SU-DHL-6 (cell line): Measurements from ENCODE around the gene ZMYM2.

Source experiments
- H2AFZ ChIP-seq: fragments of 200-600 bp; sonication (generic); 2 replicates; pipeline ENCODE4 v1.6.1; 2014; ENCODE audit warnings: low read depth, mild to moderate bottlenecking, moderate library complexity, mixed read lengths, antibody characterized with exemption, low read length; ENCODE audit not compliant: severe bottlenecking
- H3F3A ChIP-seq: fragments of 200-600 bp; shearing (Covaris generic); 2 replicates; pipeline ENCODE4 v1.6.0; 2016; ENCODE audit warnings: antibody characterized with exemption, mild to moderate bottlenecking; ENCODE audit not compliant: insufficient read depth
- H3K27ac ChIP-seq: fragments of 200-600 bp; sonication (generic); 2 replicates; pipeline ENCODE4 v1.5.1; 2016; ENCODE audit warnings: low read depth, mild to moderate bottlenecking, low read length, moderate library complexity, mixed read lengths
- H3K27me3 ChIP-seq: fragments of 200-600 bp; sonication (generic), shearing (Covaris generic); 2 replicates; pipeline ENCODE4 v1.6.0; 2014; ENCODE audit warnings: mild to moderate bottlenecking, low read length
- H3K36me3 ChIP-seq: fragments of 200-600 bp; sonication (generic); 2 replicates; pipeline ENCODE4 v1.6.1; 2014; ENCODE audit warnings: mild to moderate bottlenecking, low read length, mixed read lengths
- H3K4me2 ChIP-seq: fragments of 300-600, 200-600 bp; shearing (Covaris generic), sonication (generic); 2 replicates; pipeline ENCODE4 v1.6.0; 2014; ENCODE audit warnings: low read length, low read depth, mild to moderate bottlenecking; ENCODE audit not compliant: poor library complexity, severe bottlenecking
- H3K4me3 ChIP-seq: fragments of 200-600 bp; sonication (generic); 2 replicates; pipeline ENCODE4 v1.5.1; 2014; ENCODE audit warnings: antibody characterized with exemption, low read length, mild to moderate bottlenecking, mixed read lengths; ENCODE audit not compliant: insufficient read depth, poor library complexity, severe bottlenecking
- H3K79me2 ChIP-seq: fragments of 200-600 bp; sonication (generic); 2 replicates; pipeline ENCODE4 v1.6.1; 2014; ENCODE audit warnings: mild to moderate bottlenecking, low read length, moderate library complexity; ENCODE audit not compliant: insufficient read depth
- H3K9ac ChIP-seq: fragments of 200-600 bp; sonication (generic); 2 replicates; pipeline ENCODE4 v1.7.0; 2014; ENCODE audit warnings: mild to moderate bottlenecking, low read length
- H3K9me2 ChIP-seq: fragments of 200-600 bp; sonication (generic); replicated peaks from 2 replicates; pipeline ENCODE4 v1.6.1; 2014; ENCODE audit warnings: low read length; ENCODE audit not compliant: insufficient read depth
- H3K9me3 ChIP-seq: fragments of 200-600 bp; sonication (generic); 2 replicates; pipeline ENCODE4 v1.6.1; 2014; ENCODE audit warnings: low read length, mixed read lengths; ENCODE audit not compliant: insufficient read depth
- H4K20me1 ChIP-seq: fragments of 200-600 bp; sonication (generic); 2 replicates; pipeline ENCODE4 v1.6.1; 2014; ENCODE audit warnings: low read depth, mild to moderate bottlenecking, antibody characterized with exemption, low read length, moderate library complexity, mixed read lengths
- EZH2phosphoT487 ChIP-seq: fragments of 200-600 bp; sonication (generic), shearing (Covaris generic); conservative IDR thresholded peaks from 2 replicates; pipeline ENCODE4 v1.6.1; 2018; ENCODE audit warnings: mild to moderate bottlenecking, antibody characterized with exemption, low read length, moderate library complexity, mixed read lengths
- TF ChIP-seq, protein P1 (sequence below): fragments of 200-600 bp; sonication (generic); IDR thresholded peaks from one replicate; pipeline ENCODE4 v1.5.1; 2017; ENCODE audit warnings: antibody characterized with exemption, mild to moderate bottlenecking, low read length, moderate library complexity; ENCODE audit not compliant: insufficient read depth, poor library complexity, severe bottlenecking

Gene ZMYM2

GRCh38 chr13:20106742-20107141 is 148.2 kb downstream of the ZMYM2 start:
- H3K79me2 ChIP-seq = no peaks in the 10 kb centered on the region
- no peaks in the 10 kb centered on the region for H3K9me2 ChIP-seq
- H2AFZ ChIP-seq = no peak overlapping the region
- H3K9me3 ChIP-seq = no peaks in the 10 kb centered on the region
- no peak overlapping the region for H3K9ac ChIP-seq
- no peaks in the 10 kb centered on the region for H3K36me3 ChIP-seq
- no peaks in the 10 kb centered on the region for H3F3A ChIP-seq
- H4K20me1 ChIP-seq = no peaks in the 10 kb centered on the region
- TF ChIP-seq, protein P1, sequence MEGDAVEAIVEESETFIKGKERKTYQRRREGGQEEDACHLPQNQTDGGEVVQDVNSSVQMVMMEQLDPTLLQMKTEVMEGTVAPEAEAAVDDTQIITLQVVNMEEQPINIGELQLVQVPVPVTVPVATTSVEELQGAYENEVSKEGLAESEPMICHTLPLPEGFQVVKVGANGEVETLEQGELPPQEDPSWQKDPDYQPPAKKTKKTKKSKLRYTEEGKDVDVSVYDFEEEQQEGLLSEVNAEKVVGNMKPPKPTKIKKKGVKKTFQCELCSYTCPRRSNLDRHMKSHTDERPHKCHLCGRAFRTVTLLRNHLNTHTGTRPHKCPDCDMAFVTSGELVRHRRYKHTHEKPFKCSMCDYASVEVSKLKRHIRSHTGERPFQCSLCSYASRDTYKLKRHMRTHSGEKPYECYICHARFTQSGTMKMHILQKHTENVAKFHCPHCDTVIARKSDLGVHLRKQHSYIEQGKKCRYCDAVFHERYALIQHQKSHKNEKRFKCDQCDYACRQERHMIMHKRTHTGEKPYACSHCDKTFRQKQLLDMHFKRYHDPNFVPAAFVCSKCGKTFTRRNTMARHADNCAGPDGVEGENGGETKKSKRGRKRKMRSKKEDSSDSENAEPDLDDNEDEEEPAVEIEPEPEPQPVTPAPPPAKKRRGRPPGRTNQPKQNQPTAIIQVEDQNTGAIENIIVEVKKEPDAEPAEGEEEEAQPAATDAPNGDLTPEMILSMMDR = no peak
- no peak for TF ChIP-seq EZH2phosphoT487
- H3K4me3 ChIP-seq = no peak overlapping the region
- no peaks in the 10 kb centered on the region for H3K27me3 ChIP-seq
- H3K4me2 ChIP-seq = no peak overlapping the region
- no peak overlapping the region for H3K27ac ChIP-seq

DNA sequence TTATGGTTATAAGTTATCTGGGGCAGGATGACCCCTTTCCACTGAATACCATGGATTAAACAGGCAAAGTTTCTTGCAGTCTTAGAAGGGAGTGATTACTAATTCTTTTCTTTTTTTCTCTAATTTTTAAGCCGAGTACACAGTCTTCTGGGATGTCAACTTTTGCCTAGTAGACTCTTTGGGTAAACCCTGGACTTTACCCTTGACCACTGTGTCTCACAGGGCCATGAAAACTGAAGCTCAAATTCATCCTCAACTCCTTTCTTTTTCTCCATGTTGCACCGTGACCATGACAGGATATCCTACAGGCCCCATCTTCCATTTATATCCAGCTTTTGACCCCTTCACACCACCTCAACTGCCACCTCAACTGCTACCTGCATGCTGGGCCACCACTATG is 150.5 kb downstream of the ZMYM2 start:
- no peaks in the 10 kb centered on the region for H3K79me2 ChIP-seq
- H3K4me3 ChIP-seq = no peak overlapping the region
- H3K9me3 ChIP-seq = no peaks in the 10 kb centered on the region
- no peak overlapping the region for H3K4me2 ChIP-seq
- no peak overlapping the region for H3K27ac ChIP-seq
- no peaks in the 10 kb centered on the region for H3K36me3 ChIP-seq
- no peak overlapping the region for H3K9ac ChIP-seq
- H2AFZ ChIP-seq = no peak overlapping the region
- no peaks in the 10 kb centered on the region for H3K27me3 ChIP-seq
- TF ChIP-seq, protein P1 = no peak
- no peak for TF ChIP-seq EZH2phosphoT487
- no peaks in the 10 kb centered on the region for H3K9me2 ChIP-seq
- H3F3A ChIP-seq = no peaks in the 10 kb centered on the region
- H4K20me1 ChIP-seq = no peaks in the 10 kb centered on the region

DNA sequence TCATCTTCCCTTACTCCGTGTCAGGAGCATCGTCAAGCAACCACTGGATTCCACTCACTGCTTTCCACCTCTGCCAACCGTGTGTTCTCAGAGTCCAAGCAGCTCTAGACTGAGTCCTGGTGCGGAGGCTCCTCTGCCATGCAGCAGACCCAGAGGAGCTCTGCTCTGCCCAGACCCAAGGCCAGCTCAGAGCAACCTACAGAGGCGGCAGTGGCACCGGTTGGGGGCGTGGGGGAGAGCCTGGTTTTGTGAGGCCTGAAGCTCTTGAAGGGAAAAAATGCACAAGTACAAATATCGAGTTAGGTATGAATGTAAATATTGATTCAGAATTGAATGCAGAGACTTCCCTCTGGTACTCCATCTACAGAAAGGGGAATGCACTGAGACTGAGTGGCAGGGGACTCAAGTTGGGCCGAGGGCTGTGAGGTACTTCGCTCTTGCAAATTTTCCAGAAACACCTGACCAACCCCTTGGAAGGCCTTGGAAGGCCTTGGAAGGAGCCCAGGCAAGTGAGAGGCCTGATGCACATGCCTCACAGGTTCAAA is 155.6 kb downstream of the ZMYM2 start:
- Histone ChIP-seq H3K9me3 (no peaks in the 10 kb centered on the region), H3K27me3 (no peaks in the 10 kb centered on the region), H3K9ac (no peak overlapping the region), H2AFZ (no peak overlapping the region), H3F3A (no peaks in the 10 kb centered on the region), H3K79me2 (no peaks in the 10 kb centered on the region), H3K4me2 (no peak overlapping the region), H3K4me3 (no peak overlapping the region), H3K9me2 (no peaks in the 10 kb centered on the region), H4K20me1 (no peaks in the 10 kb centered on the region), H3K27ac (no peak overlapping the region), H3K36me3 (no peaks in the 10 kb centered on the region)
- TF ChIP-seq, protein P1 = no peak
- TF ChIP-seq EZH2phosphoT487 = no peak
